ENCODE measurements around the gene NTRK1.

The NTRK1 gene

DNA sequence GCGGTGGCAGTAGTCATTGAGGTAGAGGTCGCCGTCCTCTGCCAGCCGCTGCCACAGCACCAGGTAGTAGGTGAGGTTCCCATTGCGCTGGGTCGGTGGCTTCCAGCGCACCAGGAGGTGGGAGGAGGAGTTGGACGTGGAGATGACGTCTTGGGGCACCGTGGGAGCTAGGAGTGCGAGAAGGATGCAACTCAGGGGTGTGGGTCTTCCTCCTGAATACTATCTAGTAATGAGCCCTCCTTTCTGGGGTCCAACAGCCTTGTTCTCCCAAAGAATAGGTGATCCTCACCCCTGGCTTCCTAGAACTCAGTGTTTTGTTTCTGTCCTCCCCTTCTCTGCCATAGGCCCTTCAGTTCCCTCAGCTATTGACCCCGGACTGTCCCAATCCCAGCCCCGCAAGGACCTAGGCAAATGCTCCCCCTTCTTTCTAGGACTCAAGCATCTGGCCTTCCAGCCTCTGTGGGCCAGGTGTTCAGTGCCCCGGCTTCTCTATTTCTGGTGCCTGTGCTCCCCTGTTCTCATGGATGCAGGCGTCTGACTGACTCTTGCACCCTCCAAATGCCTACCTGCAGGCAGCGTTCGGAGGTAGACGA, 14.6 kb upstream of the NTRK1 start:
- H3K4me2 ChIP-seq: no peak overlapping the region
- no peak overlapping the region for H2AFZ ChIP-seq (ENCODE audit: low read depth)
- H3K9ac ChIP-seq: no peak overlapping the region
- H3K79me2 ChIP-seq (ENCODE audit: insufficient read depth, low read depth): no peaks in the 10 kb centered on the region
- no peak overlapping the region for H3K4me3 ChIP-seq (IDR thresholded peaks at IDR 0.05; ENCODE audit: insufficient read depth, low read depth, low read length)
- no peaks in the 10 kb centered on the region for H4K20me1 ChIP-seq (ENCODE audit: insufficient read depth)
- H3K27ac ChIP-seq: no peak overlapping the region
- peaks cover 71% of the 10 kb centered on the region for H3K27me3 ChIP-seq (ENCODE audit: insufficient read depth, low read depth)
- H3K4me1 ChIP-seq (ENCODE audit: low read depth, poor library complexity, severe bottlenecking): no peaks in the 10 kb centered on the region
- H3K36me3 ChIP-seq (ENCODE audit: insufficient read depth): no peaks in the 10 kb centered on the region
- TF ChIP-seq, protein P1, sequence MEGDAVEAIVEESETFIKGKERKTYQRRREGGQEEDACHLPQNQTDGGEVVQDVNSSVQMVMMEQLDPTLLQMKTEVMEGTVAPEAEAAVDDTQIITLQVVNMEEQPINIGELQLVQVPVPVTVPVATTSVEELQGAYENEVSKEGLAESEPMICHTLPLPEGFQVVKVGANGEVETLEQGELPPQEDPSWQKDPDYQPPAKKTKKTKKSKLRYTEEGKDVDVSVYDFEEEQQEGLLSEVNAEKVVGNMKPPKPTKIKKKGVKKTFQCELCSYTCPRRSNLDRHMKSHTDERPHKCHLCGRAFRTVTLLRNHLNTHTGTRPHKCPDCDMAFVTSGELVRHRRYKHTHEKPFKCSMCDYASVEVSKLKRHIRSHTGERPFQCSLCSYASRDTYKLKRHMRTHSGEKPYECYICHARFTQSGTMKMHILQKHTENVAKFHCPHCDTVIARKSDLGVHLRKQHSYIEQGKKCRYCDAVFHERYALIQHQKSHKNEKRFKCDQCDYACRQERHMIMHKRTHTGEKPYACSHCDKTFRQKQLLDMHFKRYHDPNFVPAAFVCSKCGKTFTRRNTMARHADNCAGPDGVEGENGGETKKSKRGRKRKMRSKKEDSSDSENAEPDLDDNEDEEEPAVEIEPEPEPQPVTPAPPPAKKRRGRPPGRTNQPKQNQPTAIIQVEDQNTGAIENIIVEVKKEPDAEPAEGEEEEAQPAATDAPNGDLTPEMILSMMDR (conservative IDR thresholded peaks at IDR 0.05; ENCODE audit: low read depth, low read length): no peak

DNA sequence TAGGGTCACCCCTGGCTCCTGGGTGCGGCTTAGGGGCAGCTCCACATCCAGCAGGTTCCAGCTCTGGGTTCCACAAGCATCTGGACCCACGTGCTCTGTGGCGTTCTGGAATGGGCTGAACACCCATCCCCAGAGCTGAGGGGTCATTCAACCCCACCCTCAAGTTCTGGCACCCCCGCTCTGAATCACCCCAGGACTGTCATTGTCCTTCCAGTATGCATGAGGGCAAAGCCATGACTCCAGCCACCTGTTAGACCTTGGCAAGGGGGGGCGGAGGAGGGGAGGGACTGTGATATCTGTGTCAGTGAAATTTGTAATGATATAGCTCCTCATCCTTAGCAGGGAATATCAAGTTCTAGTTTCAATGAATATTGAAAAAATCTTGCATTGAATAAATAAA, 14.0 kb upstream of the NTRK1 start:
- Histone ChIP-seq H3K79me2 (ENCODE audit: insufficient read depth, low read depth) (no peaks in the 10 kb centered on the region), H3K4me3 (IDR thresholded peaks at IDR 0.05; ENCODE audit: insufficient read depth, low read depth, low read length) (no peak overlapping the region), H2AFZ (ENCODE audit: low read depth) (no peak overlapping the region), H3K27ac (no peak overlapping the region), H3K36me3 (ENCODE audit: insufficient read depth) (no peaks in the 10 kb centered on the region), H3K4me1 (ENCODE audit: low read depth, poor library complexity, severe bottlenecking) (no peaks in the 10 kb centered on the region), H4K20me1 (ENCODE audit: insufficient read depth) (no peaks in the 10 kb centered on the region), H3K27me3 (ENCODE audit: insufficient read depth, low read depth) (peaks cover 65% of the 10 kb centered on the region), H3K4me2 (no peak overlapping the region), H3K9ac (no peak overlapping the region)
- TF ChIP-seq, protein P1 (conservative IDR thresholded peaks at IDR 0.05; ENCODE audit: low read depth, low read length): no peak

DNA sequence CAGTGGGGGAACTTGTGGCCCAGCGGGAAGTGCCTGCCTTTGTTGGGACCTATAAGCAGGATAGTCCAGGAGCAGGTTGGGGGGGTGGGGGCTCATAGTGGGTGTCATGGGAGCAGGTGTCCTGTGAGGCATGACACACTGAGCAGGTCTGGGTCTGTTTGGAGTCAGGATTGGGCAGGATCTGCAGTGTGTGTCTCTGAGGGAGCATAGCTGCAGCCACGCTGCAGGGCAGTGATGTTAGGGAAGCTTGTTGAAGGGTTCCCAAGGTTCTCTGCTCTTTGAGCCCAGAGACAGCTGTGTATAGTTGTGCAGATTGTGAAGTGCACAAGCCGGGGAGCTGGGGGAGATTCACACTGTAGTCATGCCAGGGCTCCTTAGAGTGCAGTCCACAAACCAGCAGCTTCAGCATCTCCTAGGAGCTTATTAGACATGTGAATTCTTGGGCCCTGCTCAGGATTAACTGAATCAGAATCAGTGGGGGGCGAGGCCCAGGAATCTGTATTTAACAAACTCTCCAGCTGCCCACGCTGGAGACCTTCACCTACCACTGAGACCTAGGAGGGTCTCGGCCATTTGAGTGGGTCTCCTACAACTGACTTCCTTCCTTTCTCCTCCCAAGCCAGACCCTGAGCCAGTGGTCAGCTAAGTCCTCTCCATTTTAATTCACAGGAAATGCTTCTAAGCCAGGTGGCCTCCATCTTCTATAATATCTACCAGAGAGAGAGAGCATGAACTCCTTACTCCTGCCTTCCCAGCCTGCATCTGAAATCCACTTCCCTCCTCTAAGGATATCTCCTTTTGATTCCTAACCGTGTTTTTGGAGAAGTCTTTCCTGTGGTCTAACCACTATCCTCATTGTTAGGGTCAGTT, 12.8 kb upstream of the NTRK1 start:
- no peak overlapping the region for H3K4me2 ChIP-seq
- H3K36me3 ChIP-seq (ENCODE audit: insufficient read depth): no peaks in the 10 kb centered on the region
- no peak overlapping the region for H3K4me3 ChIP-seq (IDR thresholded peaks at IDR 0.05; ENCODE audit: insufficient read depth, low read depth, low read length)
- TF ChIP-seq, protein P1 (conservative IDR thresholded peaks at IDR 0.05; ENCODE audit: low read depth, low read length): no peak
- peaks cover 62% of the 10 kb centered on the region for H3K27me3 ChIP-seq (ENCODE audit: insufficient read depth, low read depth)
- H3K79me2 ChIP-seq (ENCODE audit: insufficient read depth, low read depth): no peaks in the 10 kb centered on the region
- no peaks in the 10 kb centered on the region for H3K4me1 ChIP-seq (ENCODE audit: low read depth, poor library complexity, severe bottlenecking)
- no peak overlapping the region for H3K9ac ChIP-seq
- no peak overlapping the region for H3K27ac ChIP-seq
- no peaks in the 10 kb centered on the region for H4K20me1 ChIP-seq (ENCODE audit: insufficient read depth)
- H2AFZ ChIP-seq (ENCODE audit: low read depth): no peak overlapping the region

DNA sequence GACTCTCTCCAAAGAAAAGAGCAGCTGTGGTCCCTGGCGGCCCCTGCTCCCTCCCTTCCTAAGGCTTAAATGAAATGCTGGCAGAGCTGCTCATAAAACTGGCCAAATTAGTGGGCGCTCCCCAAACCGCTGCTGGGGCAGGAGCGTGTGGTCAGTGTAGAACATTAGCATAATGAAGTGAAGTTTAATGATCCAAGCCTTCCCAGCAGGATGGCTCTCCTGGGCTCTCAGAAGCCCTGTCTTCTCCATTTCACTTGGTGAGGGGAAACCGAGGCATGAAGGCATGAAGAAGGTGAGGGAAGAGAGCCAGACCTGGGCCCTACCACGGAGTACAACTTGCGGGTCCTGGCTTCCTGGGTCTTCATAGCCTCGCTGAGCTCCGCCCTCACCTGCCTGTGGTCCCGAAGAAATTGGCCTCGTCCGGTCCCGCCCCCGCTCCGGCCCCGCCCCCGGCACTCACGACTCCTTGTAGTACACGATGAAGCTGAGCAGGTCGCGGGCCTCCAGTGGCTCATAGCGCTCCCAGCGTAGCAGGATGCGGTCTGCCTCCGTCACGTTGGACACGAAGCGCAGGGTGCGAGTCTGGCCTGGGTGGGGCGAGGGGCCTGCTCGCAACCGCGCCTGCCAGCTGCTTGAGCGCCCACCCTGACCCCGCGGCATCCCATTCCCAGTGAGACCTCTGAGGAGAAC, 12.1 kb upstream of the NTRK1 start:
- no peak overlapping the region for H3K9ac ChIP-seq
- no peaks in the 10 kb centered on the region for H3K79me2 ChIP-seq (ENCODE audit: insufficient read depth, low read depth)
- H3K4me1 ChIP-seq (ENCODE audit: low read depth, poor library complexity, severe bottlenecking): no peaks in the 10 kb centered on the region
- TF ChIP-seq, protein P1 (conservative IDR thresholded peaks at IDR 0.05; ENCODE audit: low read depth, low read length): no peak
- H4K20me1 ChIP-seq (ENCODE audit: insufficient read depth): no peaks in the 10 kb centered on the region
- H3K4me2 ChIP-seq: no peak overlapping the region
- no peak overlapping the region for H2AFZ ChIP-seq (ENCODE audit: low read depth)
- H3K36me3 ChIP-seq (ENCODE audit: insufficient read depth): no peaks in the 10 kb centered on the region
- H3K4me3 ChIP-seq (IDR thresholded peaks at IDR 0.05; ENCODE audit: insufficient read depth, low read depth, low read length): no peak overlapping the region
- H3K27me3 ChIP-seq (ENCODE audit: insufficient read depth, low read depth): peaks cover 59% of the 10 kb centered on the region
- no peak overlapping the region for H3K27ac ChIP-seq

Data from KMS-11 (cell line).